GM12875 (cell line): ENCODE data around the gene CD300LB.
"Not testable (repeated sequence)": the region's sequence is repeated elsewhere in the genome, so short reads cannot be mapped to it uniquely, and the experiment has no call there.

Experiments used
- H3K4me3 ChIP-seq: one replicate; pipeline ENCODE4 v1.5.1; 2011; ENCODE audit warnings: low read depth, low read length, control low read depth
- TF ChIP-seq, protein P1 (sequence below): IDR thresholded peaks from 2 replicates; pipeline ENCODE4 v1.5.1; 2011; ENCODE audit warnings: low read depth, mild to moderate bottlenecking, control low read depth, inconsistent platforms, low read length, moderate library complexity, borderline replicate concordance; ENCODE audit not compliant: insufficient read depth

CD300LB gene

DNA sequence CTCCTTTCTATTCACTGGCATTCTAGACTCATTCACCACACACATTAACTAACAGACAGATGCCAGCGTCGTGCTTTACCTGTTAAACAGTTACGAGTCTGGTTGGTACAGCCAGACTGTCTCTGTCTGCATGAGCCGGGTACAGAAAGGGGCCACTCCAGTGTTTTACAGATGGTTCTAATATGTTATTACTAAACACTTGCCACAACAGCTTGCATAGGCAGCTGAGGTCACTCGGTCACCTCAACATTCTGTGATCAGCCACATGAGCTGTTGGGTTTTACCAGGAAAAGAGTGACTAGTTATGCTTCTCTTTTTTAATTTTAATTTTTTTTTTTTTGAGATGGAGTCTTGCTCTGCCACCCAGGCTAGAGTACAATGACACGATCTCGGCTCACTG is 39.6 kb downstream of the CD300LB start:
- TF ChIP-seq, protein P1, sequence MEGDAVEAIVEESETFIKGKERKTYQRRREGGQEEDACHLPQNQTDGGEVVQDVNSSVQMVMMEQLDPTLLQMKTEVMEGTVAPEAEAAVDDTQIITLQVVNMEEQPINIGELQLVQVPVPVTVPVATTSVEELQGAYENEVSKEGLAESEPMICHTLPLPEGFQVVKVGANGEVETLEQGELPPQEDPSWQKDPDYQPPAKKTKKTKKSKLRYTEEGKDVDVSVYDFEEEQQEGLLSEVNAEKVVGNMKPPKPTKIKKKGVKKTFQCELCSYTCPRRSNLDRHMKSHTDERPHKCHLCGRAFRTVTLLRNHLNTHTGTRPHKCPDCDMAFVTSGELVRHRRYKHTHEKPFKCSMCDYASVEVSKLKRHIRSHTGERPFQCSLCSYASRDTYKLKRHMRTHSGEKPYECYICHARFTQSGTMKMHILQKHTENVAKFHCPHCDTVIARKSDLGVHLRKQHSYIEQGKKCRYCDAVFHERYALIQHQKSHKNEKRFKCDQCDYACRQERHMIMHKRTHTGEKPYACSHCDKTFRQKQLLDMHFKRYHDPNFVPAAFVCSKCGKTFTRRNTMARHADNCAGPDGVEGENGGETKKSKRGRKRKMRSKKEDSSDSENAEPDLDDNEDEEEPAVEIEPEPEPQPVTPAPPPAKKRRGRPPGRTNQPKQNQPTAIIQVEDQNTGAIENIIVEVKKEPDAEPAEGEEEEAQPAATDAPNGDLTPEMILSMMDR = no peak

DNA sequence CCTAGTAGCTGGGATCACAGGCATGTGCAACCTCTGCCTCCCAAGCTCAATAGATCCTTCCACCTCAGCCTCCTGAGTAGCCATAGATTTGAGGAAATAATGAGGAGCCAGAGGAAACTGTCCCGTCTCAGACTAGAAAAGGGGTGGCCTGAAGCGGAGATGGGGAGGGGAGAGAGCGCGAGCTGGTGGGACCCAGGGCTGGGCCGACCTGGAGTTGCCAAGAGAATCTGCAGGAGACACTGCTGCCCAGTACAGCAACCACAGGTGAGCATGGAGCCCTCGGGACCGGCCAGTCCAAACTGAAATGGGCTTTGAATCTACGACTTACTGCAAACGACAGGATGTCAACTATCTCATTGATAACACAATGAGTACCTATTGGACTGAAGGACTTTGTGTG is 40.6 kb downstream of the CD300LB start:
- H3K4me3 ChIP-seq = no peak overlapping the region
- TF ChIP-seq, protein P1 = no peak

More for the DNA sequence above, 39.6 kb downstream of the CD300LB start:
- H3K4me3 ChIP-seq = no peak overlapping the region

DNA sequence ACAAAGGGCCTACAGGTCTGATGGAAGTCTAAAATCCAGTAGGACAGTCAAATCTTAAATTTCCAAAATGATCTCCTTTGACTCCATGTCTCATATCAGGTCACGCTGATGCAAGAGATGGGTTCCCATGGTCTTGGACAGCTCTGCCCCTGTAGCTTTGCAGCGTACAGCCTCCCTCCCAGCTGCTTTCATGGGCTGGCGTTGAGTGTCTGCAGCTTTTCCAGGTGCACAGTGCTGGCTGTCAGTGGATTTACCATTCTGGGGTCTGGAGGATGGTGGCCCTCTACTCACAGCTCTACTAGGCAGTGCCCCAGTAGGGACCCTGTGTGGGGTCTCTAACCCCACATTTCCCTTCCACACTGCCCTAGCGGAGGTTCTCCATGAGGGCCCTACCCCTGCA is 43.0 kb downstream of the CD300LB start:
- H3K4me3 ChIP-seq = not testable (repeated sequence)

DNA sequence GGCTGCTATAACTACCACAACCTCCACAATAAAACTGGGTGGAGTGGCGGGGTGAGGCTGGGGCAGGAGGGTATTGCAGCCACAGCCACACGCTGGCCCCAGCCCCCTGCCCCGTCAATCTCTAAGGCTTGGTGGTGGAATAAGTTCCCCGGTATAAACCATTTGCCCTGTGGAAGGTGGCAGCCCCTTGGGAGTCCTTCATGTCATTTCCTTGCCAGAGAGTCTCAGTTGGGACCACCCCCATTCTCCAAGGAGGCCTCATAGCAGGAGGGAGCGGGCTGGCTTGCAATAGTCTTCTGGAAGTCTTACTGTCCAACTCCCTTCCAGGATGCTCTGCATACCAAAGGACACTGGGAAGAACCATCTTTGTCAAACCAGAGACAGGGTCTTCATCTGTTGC is 45.4 kb downstream of the CD300LB start:
- TF ChIP-seq, protein P1 = no peak
- no peak overlapping the region for H3K4me3 ChIP-seq

DNA sequence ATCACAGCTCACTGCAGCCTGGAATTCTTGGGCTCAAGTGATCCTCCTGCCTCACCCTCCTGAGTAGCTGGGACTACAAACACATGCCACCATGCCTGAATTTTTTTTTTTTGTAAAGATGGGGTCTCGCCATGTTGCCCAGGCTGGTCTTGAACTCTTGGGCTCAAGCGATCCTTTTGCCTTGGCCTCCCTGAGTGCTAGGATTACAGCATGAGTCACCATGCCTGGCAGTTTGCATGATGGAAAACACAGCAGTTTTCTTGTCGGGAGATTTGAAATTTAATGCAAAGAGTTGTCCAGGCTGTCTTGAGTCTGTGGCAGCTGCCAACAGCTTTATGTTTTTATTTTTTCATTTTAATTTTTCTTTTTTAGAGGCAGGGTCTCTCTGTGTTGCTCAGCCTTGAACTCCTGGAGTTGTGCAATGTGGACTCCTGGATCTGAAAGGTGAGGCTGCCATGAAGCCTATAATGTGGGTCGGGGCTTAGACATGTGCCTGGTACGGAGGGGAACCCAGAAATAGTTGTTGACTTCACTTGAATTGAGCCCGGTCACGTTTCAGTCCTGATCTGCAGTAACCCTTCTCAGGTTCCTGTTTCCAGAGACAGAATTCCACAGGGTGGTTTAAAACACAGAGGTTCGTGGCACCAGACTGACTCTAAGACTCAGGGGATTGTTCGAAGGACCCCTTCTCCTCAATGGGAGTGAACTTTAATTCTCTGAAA is 46.1 kb downstream of the CD300LB start:
- TF ChIP-seq, protein P1 = no peak
- no peak overlapping the region for H3K4me3 ChIP-seq

DNA sequence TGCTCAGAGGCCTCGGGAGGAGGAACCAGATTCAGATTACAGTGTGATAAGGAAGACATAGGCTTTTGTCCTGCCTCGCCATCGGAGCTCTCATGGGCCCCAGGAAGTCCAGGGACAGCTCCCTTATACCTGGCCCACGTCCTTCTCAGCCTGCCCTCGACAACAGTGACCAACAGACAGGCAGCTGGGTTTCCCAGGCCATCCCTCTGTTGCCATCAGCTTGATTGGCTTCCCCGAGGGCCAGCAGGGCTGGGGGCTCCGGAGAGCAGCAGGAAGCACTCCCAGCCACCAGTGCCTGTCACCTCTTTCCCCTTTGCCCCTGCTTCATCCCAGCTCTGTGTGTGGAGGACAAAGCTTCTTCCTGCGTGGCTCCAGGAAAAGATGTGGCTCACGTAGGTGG is 47.2 kb downstream of the CD300LB start:
- TF ChIP-seq, protein P1 = no peak
- H3K4me3 ChIP-seq = no peak overlapping the region

DNA sequence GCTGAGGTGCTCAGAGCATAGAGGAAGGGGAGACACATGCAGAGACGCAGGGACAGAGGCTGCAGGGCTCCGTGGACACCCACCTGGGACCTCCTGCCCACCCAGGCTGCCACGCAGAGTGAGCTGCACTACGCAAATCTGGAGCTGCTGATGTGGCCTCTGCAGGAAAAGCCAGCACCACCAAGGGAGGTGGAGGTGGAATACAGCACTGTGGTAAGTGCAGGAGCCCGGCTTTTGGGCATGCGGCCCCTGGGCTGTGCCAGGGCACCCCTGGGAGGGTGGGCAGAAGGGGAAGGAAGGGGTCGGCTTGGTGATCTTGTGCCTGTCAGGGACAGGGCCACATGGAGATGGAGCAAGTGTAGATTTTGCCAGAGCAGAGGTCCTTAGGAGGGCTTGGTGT is 49.7 kb downstream of the CD300LB start:
- no peak overlapping the region for H3K4me3 ChIP-seq
- TF ChIP-seq, protein P1 = no peak
